Measurements from ENCODE around the gene RPS21. TPM values are rescaled to one million over a fixed set of nuclear protein-coding genes. Genes with fewer than 3 reads are reported as not detected.

RPS21 gene
- total RNA-seq, 1 donor from 2014 or later: 2,085 TPM

GRCh38 chr20:62349556-62350097 is 37.3 kb upstream of the RPS21 start:
- H3K36me3 Mint-ChIP-seq (ENCODE audit: low read depth): no peaks in the 10 kb centered on the region
- H3K27me3 Mint-ChIP-seq (ENCODE audit: low read depth): no peaks in the 10 kb centered on the region
- peaks cover 14% of the 10 kb centered on the region for H3K9me3 Mint-ChIP-seq
- intact Hi-C loops (cut with micrococcal nuclease): no loop called here
- no peak for DNase-seq (ENCODE audit: low spot score)
- H3K4me3 Mint-ChIP-seq (ENCODE audit: low read depth): no peak overlapping the region
- H3K27ac Mint-ChIP-seq: no peak overlapping the region
- no peaks in the 10 kb centered on the region for H3K4me1 Mint-ChIP-seq (ENCODE audit: low read depth)

- Mint-ChIP-seq H3K9me3 (peaks cover 14% of the 10 kb centered on the region), H3K4me3 (ENCODE audit: low read depth) (no peak overlapping the region), H3K27ac (no peak overlapping the region), H3K36me3 (ENCODE audit: low read depth) (no peaks in the 10 kb centered on the region), H3K27me3 (ENCODE audit: low read depth) (no peaks in the 10 kb centered on the region), H3K4me1 (ENCODE audit: low read depth) (no peaks in the 10 kb centered on the region)
- intact Hi-C loops (cut with micrococcal nuclease): no loop called here
- no peak for DNase-seq (ENCODE audit: low spot score)
Observed at GRCh38 chr20:62350098-62350628, 36.7 kb upstream of the RPS21 start.

- H3K27ac Mint-ChIP-seq: no peak overlapping the region
Observed at GRCh38 chr20:62350629-62351422, 36.1 kb upstream of the RPS21 start.

GRCh38 chr20:62351469-62352401 is 35.2 kb upstream of the RPS21 start:
- H3K4me1 Mint-ChIP-seq (ENCODE audit: low read depth): no peaks in the 10 kb centered on the region
- H3K36me3 Mint-ChIP-seq (ENCODE audit: low read depth): no peaks in the 10 kb centered on the region
- no peak overlapping the region for H3K27ac Mint-ChIP-seq
- DNase-seq (ENCODE audit: low spot score): no peak
- H3K27me3 Mint-ChIP-seq (ENCODE audit: low read depth): no peaks in the 10 kb centered on the region
- no peak overlapping the region for H3K4me3 Mint-ChIP-seq (ENCODE audit: low read depth)
- H3K9me3 Mint-ChIP-seq: peaks cover 14% of the 10 kb centered on the region
- intact Hi-C loops (cut with micrococcal nuclease): no loop called here

More at GRCh38 chr20:62350629-62351422, 36.1 kb upstream of the RPS21 start:
- no peak for DNase-seq (ENCODE audit: low spot score)
- H3K4me3 Mint-ChIP-seq (ENCODE audit: low read depth): no peak overlapping the region
- intact Hi-C loops (cut with micrococcal nuclease): no loop called here
- no peaks in the 10 kb centered on the region for H3K36me3 Mint-ChIP-seq (ENCODE audit: low read depth)
- no peaks in the 10 kb centered on the region for H3K4me1 Mint-ChIP-seq (ENCODE audit: low read depth)
- peaks cover 14% of the 10 kb centered on the region for H3K9me3 Mint-ChIP-seq
- H3K27me3 Mint-ChIP-seq (ENCODE audit: low read depth): no peaks in the 10 kb centered on the region

- no peaks in the 10 kb centered on the region for H3K27me3 Mint-ChIP-seq (ENCODE audit: low read depth)
- no peaks in the 10 kb centered on the region for H3K36me3 Mint-ChIP-seq (ENCODE audit: low read depth)
- no peak for DNase-seq (ENCODE audit: low spot score)
- no peaks in the 10 kb centered on the region for H3K4me1 Mint-ChIP-seq (ENCODE audit: low read depth)
- H3K4me3 Mint-ChIP-seq (ENCODE audit: low read depth): no peak overlapping the region
- peaks cover 14% of the 10 kb centered on the region for H3K9me3 Mint-ChIP-seq
- no peak overlapping the region for H3K27ac Mint-ChIP-seq
- intact Hi-C loops (cut with micrococcal nuclease): no loop called here
Observed at GRCh38 chr20:62352402-62353288, 34.3 kb upstream of the RPS21 start.

GRCh38 chr20:62353289-62354030 is 33.4 kb upstream of the RPS21 start:
- intact Hi-C loops (cut with micrococcal nuclease): no loop called here
- H3K36me3 Mint-ChIP-seq (ENCODE audit: low read depth): no peaks in the 10 kb centered on the region
- H3K4me1 Mint-ChIP-seq (ENCODE audit: low read depth): no peaks in the 10 kb centered on the region
- no peak overlapping the region for H3K27ac Mint-ChIP-seq
- H3K4me3 Mint-ChIP-seq (ENCODE audit: low read depth): no peak overlapping the region
- H3K27me3 Mint-ChIP-seq (ENCODE audit: low read depth): no peaks in the 10 kb centered on the region
- H3K9me3 Mint-ChIP-seq: peaks cover 8% of the 10 kb centered on the region
- no peak for DNase-seq (ENCODE audit: low spot score)

- H3K27ac Mint-ChIP-seq: no peak overlapping the region
- DNase-seq (ENCODE audit: low spot score): no peak
- H3K36me3 Mint-ChIP-seq (ENCODE audit: low read depth): no peaks in the 10 kb centered on the region
- H3K27me3 Mint-ChIP-seq (ENCODE audit: low read depth): no peaks in the 10 kb centered on the region
- intact Hi-C loops (cut with micrococcal nuclease): no loop called here
- H3K4me1 Mint-ChIP-seq (ENCODE audit: low read depth): no peaks in the 10 kb centered on the region
- H3K9me3 Mint-ChIP-seq: peaks cover 3% of the 10 kb centered on the region
- H3K4me3 Mint-ChIP-seq (ENCODE audit: low read depth): no peak overlapping the region
Observed at GRCh38 chr20:62354031-62354808, 32.7 kb upstream of the RPS21 start.

GRCh38 chr20:62354811-62355341 is 32.0 kb upstream of the RPS21 start:
- Mint-ChIP-seq H3K27me3 (ENCODE audit: low read depth) (no peaks in the 10 kb centered on the region), H3K27ac (no peak overlapping the region)

GRCh38 chr20:62355516-62355877 is 31.4 kb upstream of the RPS21 start:
- Mint-ChIP-seq H3K4me3 (ENCODE audit: low read depth) (no peak overlapping the region), H3K36me3 (ENCODE audit: low read depth) (no peaks in the 10 kb centered on the region), H3K4me1 (ENCODE audit: low read depth) (no peaks in the 10 kb centered on the region), H3K27ac (no peak overlapping the region), H3K9me3 (no peaks in the 10 kb centered on the region), H3K27me3 (ENCODE audit: low read depth) (no peaks in the 10 kb centered on the region)
- intact Hi-C loops (cut with micrococcal nuclease): no loop called here
- DNase-seq (ENCODE audit: low spot score): no peak

More at GRCh38 chr20:62354811-62355341, 32.0 kb upstream of the RPS21 start:
- Mint-ChIP-seq H3K4me3 (ENCODE audit: low read depth) (no peak overlapping the region), H3K36me3 (ENCODE audit: low read depth) (no peaks in the 10 kb centered on the region), H3K4me1 (ENCODE audit: low read depth) (no peaks in the 10 kb centered on the region), H3K9me3 (no peaks in the 10 kb centered on the region)
- intact Hi-C loops (cut with micrococcal nuclease): no loop called here
- DNase-seq (ENCODE audit: low spot score): no peak

GRCh38 chr20:62355878-62356588 is 30.9 kb upstream of the RPS21 start:
- Mint-ChIP-seq H3K36me3 (ENCODE audit: low read depth) (no peaks in the 10 kb centered on the region), H3K27ac (no peak overlapping the region)
- intact Hi-C loops (cut with micrococcal nuclease): no loop called here

More at GRCh38 chr20:62355878-62356588, 30.9 kb upstream of the RPS21 start:
- Mint-ChIP-seq H3K4me3 (ENCODE audit: low read depth) (no peak overlapping the region), H3K27me3 (ENCODE audit: low read depth) (no peaks in the 10 kb centered on the region), H3K9me3 (no peaks in the 10 kb centered on the region), H3K4me1 (ENCODE audit: low read depth) (no peaks in the 10 kb centered on the region)
- no peak for DNase-seq (ENCODE audit: low spot score)

All from activated T-helper 2 cell treated with anti-CD3 and anti-CD28 coated beads, Interferon-gamma antibody, Interleukin-2, Interleukin-4, amounts not matched to agents 10 μg/mL and 5 μg/mL and 100 μg/mL, durations not matched to agents 14 hours and 24 hours and 36 hours (primary cell).